Activated CD8-positive, alpha-beta memory T cell treated with anti-CD3 and anti-CD28 coated beads, Interleukin-2, amount 10 ng/mL, durations not matched to agents 7 days and 5 days (primary cell): Measurements from ENCODE around the gene DOCK8. TPM values are rescaled to one million over a fixed set of nuclear protein-coding genes. Genes with fewer than 3 reads are reported as not detected.

Source experiments
- ATAC-seq: fragments of 150-1000 bp; cut with Tn5 transposase; one replicate; pipeline ENCODE4 v1.10.0; 2021; ENCODE audit warnings: moderate library complexity
- CTCF ChIA-PET: fragments of 350-600 bp; sonication (Branson Sonifier 250); formaldehyde crosslinking; loops from one replicate; lab custom pipeline; 2021; ENCODE audit warnings: antibody characterized with exemption; lab: Charles Lee
- DNase-seq: peaks from one replicate; pipeline ENCODE4 v3.0.0-alpha.2; 2020
- H3K27ac Mint-ChIP-seq: one replicate; pipeline ENCODE4 v1.8.0; 2021; ENCODE audit warnings: mild to moderate bottlenecking, mixed read lengths
- H3K27me3 Mint-ChIP-seq: one replicate; pipeline ENCODE4 v1.8.0; 2021; ENCODE audit warnings: mixed read lengths
- H3K36me3 Mint-ChIP-seq: one replicate; pipeline ENCODE4 v1.8.0; 2021; ENCODE audit warnings: mild to moderate bottlenecking, mixed read lengths
- H3K4me1 Mint-ChIP-seq: one replicate; pipeline ENCODE4 v1.8.0; 2021; ENCODE audit warnings: mixed read lengths
- H3K4me3 Mint-ChIP-seq: one replicate; pipeline ENCODE4 v1.8.0; 2021; ENCODE audit warnings: mild to moderate bottlenecking, moderate library complexity, mixed read lengths
- H3K9me3 Mint-ChIP-seq: one replicate; pipeline ENCODE4 v1.8.0; 2022; ENCODE audit warnings: low read depth, mixed read lengths
- total RNA-seq, 2 experiments: library from RNA; stranded (reverse); gene quantifications; one replicate each; pipeline ENCODE4 v1.2.3, GENCODE V29; 2021

Gene DOCK8
- total RNA-seq, 2 experiments from 2014 or later, result 374 to 389 TPM

DNA sequence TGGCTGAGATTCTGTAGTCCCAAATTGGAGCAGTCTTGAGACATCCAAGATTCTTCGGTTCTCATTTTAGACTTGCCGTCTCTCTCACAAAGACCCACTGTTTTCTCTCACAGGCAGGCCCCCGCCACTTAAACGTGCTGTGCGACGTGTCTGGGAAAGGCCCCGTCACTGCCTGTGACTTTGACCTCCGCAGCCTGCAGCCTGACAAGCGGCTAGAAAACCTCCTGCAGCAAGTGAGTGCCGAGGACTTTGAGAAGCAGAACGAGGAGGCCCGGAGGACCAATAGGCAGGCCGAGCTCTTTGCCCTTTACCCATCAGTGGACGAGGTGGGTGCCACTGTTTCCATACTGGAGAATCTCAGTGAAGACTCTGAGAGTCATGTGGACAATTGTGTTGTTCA is 97.2 kb downstream of the DOCK8 start:
- no peak overlapping the region for H3K4me3 Mint-ChIP-seq

GRCh38 chr9:312596-313320 is 98.1 kb downstream of the DOCK8 start:
- Mint-ChIP-seq H3K27me3 (no peaks in the 10 kb centered on the region), H3K4me1 (no peaks in the 10 kb centered on the region), H3K27ac (peak overlapping the region; percentile 14), H3K4me3 (no peak overlapping the region), H3K36me3 (peaks cover 70% of the 10 kb centered on the region), H3K9me3 (no peaks in the 10 kb centered on the region)
- CTCF ChIA-PET, result no interaction called here
- DNase-seq, result no peak
- ATAC-seq, result no peak

More for the DNA sequence above, 97.2 kb downstream of the DOCK8 start:
- Mint-ChIP-seq H3K27ac (no peak overlapping the region), H3K9me3 (no peaks in the 10 kb centered on the region), H3K4me1 (no peaks in the 10 kb centered on the region), H3K27me3 (no peaks in the 10 kb centered on the region), H3K36me3 (peaks cover 68% of the 10 kb centered on the region)
- ATAC-seq (no peak), DNase-seq (no peak)
- CTCF ChIA-PET, result interaction anchor here (0.8 kb wide), 1 partner anchor 87 kb away, joined by 3 read pairs; no protein-coding TSS in a partner anchor

DNA sequence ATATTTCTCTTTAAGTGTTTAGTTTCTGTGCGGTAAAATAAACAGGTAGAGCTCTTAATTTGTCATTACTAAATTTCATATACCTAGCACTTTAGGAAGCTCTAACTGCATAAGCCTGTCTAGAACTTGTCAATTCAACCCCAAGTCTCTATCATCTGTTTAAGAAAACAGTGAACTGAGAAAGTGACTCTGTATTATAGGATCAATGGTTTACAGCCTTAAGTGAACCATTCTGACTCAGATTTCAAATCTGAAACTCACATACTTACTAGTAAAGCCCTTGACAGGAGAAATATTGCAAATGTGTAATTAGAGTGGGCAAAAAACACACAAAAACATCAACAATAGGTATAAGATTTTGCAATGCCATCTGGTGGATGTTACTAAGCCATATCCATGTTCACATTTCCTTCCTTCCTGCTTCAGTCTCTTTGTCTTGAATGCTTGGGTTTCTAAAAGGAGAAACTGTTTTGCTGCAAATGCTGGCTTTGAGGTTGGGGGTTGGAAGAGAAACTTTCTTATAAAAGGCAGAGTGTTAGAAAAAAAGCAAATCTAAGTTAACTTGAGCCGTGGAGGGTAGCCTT is 101.8 kb downstream of the DOCK8 start:
- Mint-ChIP-seq H3K36me3 (peaks cover 73% of the 10 kb centered on the region), H3K27ac (no peak overlapping the region), H3K4me1 (no peaks in the 10 kb centered on the region), H3K4me3 (no peak overlapping the region), H3K9me3 (no peaks in the 10 kb centered on the region), H3K27me3 (no peaks in the 10 kb centered on the region)
- DNase-seq (no peak), ATAC-seq (no peak)
- CTCF ChIA-PET, result interaction anchor here (1.7 kb wide), 1 partner anchor 20 kb away, joined by 4 read pairs; no protein-coding TSS in a partner anchor

DNA sequence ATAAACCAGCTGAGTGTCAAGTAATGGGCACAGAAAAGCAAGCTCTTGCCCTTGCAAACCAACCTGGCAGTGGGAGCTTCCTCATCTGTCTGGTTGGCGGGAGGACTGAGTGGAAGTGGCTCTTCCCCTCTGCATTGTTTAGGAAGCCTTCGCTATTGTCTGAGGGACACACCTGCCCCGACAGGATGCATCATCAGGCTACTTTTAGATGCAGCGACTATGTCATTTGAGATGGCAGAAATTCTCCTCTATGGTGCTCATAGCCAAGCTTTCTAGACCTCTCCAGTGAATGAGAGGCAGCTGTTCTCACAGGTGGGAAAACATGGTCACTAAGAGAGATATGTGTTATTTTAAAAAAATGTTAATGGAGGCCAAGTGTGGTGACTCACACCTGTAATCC is 104.0 kb downstream of the DOCK8 start:
- H3K27ac Mint-ChIP-seq, result no peak overlapping the region
- no peak for DNase-seq
- CTCF ChIA-PET, result no interaction called here
- peaks cover 56% of the 10 kb centered on the region for H3K36me3 Mint-ChIP-seq
- no peaks in the 10 kb centered on the region for H3K27me3 Mint-ChIP-seq
- H3K4me1 Mint-ChIP-seq, result no peaks in the 10 kb centered on the region
- ATAC-seq, result no peak
- H3K4me3 Mint-ChIP-seq, result no peak overlapping the region
- no peaks in the 10 kb centered on the region for H3K9me3 Mint-ChIP-seq

DNA sequence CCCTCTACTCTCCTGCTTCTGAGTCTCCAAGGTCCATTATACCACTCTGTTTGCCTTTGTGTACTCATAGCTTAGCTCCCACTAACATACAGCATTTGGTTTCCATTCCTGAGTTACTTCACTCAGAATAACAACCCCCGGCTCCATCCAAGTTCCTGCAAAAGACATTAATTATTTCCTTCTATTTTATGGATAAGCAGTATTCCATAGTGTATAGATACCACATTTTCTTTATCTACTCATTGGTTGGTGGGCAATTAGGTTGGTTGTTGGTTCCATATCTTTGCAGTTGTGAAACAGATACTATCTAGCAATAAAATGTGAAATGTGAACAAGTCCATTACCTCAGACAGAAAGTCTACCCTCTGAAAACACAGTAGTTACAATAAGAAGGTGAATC is 110.3 kb downstream of the DOCK8 start:
- Mint-ChIP-seq H3K36me3 (peaks cover 33% of the 10 kb centered on the region), H3K4me1 (no peaks in the 10 kb centered on the region), H3K4me3 (no peak overlapping the region), H3K27ac (no peak overlapping the region), H3K27me3 (no peaks in the 10 kb centered on the region), H3K9me3 (no peaks in the 10 kb centered on the region)
- ATAC-seq, result no peak
- CTCF ChIA-PET, result no interaction called here
- DNase-seq, result no peak

DNA sequence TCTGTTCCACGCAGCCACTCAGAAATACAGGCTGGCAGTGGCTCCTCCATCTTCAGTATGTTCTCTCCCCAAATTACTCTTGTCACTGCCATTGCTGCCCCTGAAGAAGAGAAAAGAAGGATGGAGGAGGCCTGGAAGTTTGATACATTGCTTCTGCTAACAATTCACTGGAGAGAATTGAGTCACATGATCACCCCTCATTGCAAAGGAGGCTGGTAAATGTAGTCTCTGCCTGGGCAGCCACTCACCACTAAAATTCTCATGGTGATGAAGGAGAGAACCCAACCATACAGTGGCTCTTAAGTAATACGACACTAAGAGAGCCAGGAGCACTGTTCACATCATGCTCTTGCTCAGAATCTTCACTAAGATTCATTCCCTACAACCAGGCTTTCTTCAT is 112.0 kb downstream of the DOCK8 start:
- CTCF ChIA-PET, result no interaction called here
- Mint-ChIP-seq H3K9me3 (no peaks in the 10 kb centered on the region), H3K4me1 (no peaks in the 10 kb centered on the region), H3K4me3 (no peak overlapping the region), H3K36me3 (peaks cover 49% of the 10 kb centered on the region), H3K27ac (no peak overlapping the region), H3K27me3 (no peaks in the 10 kb centered on the region)
- no peak for DNase-seq
- ATAC-seq, result no peak

DNA sequence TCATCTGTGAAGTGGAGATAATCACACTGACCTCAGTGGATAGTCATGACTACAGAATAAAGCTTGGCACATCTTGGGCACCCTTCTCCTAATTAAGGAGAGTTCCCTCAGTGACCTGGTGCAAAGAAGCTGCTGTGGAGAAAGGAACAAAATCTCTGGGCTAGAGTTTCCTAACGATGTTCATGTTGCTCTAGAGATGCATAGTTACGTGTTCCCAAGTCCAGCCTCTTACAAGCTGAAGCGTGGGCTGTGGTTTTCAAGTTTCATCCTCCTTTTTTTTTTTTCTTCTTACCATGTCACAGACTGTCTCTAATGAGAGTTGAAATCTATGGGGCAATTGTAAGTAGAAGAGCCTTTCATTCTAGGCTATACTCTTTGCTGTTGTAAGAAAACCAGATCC is 113.8 kb downstream of the DOCK8 start:
- DNase-seq (no peak), ATAC-seq (no peak)
- Mint-ChIP-seq H3K36me3 (peaks cover 56% of the 10 kb centered on the region), H3K27ac (no peak overlapping the region), H3K4me1 (peaks cover 2% of the 10 kb centered on the region), H3K9me3 (no peaks in the 10 kb centered on the region), H3K4me3 (no peak overlapping the region), H3K27me3 (no peaks in the 10 kb centered on the region)
- CTCF ChIA-PET, result no interaction called here

DNA sequence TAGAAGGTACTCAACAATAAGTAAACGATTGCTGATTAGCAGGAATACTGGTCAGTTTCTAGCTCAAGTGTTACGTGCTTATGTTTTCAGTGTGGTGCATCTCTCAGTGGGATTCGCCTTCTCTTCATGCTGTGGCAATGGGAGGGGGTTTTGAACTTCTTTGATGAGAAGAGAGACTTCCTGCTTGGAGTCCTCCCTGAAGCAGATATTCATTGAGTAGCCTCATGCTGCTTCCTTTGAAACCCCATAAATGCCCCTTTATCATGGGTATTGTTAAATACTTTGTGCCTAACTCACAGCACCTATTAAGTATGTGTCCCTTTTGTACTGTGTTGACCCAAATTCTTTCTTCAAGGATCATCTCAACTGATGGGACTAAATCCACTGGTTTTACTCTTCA is 116.5 kb downstream of the DOCK8 start:
- Mint-ChIP-seq H3K27ac (no peak overlapping the region), H3K36me3 (peaks cover 78% of the 10 kb centered on the region), H3K27me3 (no peaks in the 10 kb centered on the region), H3K4me3 (no peak overlapping the region), H3K4me1 (peaks cover 21% of the 10 kb centered on the region), H3K9me3 (no peaks in the 10 kb centered on the region)
- CTCF ChIA-PET, result no interaction called here
- no peak for ATAC-seq
- no peak for DNase-seq

GRCh38 chr9:335373-335772 is 120.7 kb downstream of the DOCK8 start:
- peak overlapping the region; percentile 64 for H3K27ac Mint-ChIP-seq
- DNase-seq (no peak), ATAC-seq (peak; percentile 47)
- H3K4me3 Mint-ChIP-seq, result no peak overlapping the region
- CTCF ChIA-PET, result no interaction called here
- H3K4me1 Mint-ChIP-seq, result peaks cover 21% of the 10 kb centered on the region
- peaks cover 76% of the 10 kb centered on the region for H3K36me3 Mint-ChIP-seq
- H3K9me3 Mint-ChIP-seq, result no peaks in the 10 kb centered on the region
- no peaks in the 10 kb centered on the region for H3K27me3 Mint-ChIP-seq

DNA sequence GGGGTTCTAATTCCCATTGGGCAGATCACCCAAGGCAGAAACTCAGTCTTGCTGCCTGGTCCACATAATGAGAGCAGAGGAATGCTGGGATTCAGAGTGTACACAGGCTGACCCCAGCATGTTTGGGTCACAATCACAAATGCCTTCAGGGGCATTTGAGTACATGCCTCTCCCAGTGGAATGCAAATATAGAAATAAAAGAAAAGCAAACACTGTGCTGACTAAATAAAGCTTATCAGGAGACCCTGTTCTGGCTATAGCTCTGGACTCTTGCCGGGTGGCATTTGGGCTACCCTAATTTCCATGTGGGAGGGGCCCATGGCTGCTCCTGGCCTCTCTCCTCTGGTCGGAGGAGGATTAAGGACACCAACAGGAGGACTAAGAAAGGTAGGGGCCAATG is 121.4 kb downstream of the DOCK8 start:
- no peak for DNase-seq
- CTCF ChIA-PET, result interaction anchor here (1.1 kb wide), 1 partner anchor 40 kb away, joined by 3 read pairs; no protein-coding TSS in a partner anchor
- Mint-ChIP-seq H3K4me1 (peaks cover 21% of the 10 kb centered on the region), H3K27me3 (no peaks in the 10 kb centered on the region), H3K27ac (peak overlapping the region; percentile 64), H3K4me3 (no peak overlapping the region), H3K36me3 (peaks cover 74% of the 10 kb centered on the region), H3K9me3 (no peaks in the 10 kb centered on the region)
- no peak for ATAC-seq

GRCh38 chr9:338602-339001 is 123.9 kb downstream of the DOCK8 start:
- Mint-ChIP-seq H3K27me3 (no peaks in the 10 kb centered on the region), H3K4me3 (no peak overlapping the region), H3K4me1 (peaks cover 19% of the 10 kb centered on the region), H3K27ac (no peak overlapping the region), H3K36me3 (peaks cover 77% of the 10 kb centered on the region), H3K9me3 (no peaks in the 10 kb centered on the region)
- CTCF ChIA-PET, result no interaction called here
- no peak for ATAC-seq
- no peak for DNase-seq

DNA sequence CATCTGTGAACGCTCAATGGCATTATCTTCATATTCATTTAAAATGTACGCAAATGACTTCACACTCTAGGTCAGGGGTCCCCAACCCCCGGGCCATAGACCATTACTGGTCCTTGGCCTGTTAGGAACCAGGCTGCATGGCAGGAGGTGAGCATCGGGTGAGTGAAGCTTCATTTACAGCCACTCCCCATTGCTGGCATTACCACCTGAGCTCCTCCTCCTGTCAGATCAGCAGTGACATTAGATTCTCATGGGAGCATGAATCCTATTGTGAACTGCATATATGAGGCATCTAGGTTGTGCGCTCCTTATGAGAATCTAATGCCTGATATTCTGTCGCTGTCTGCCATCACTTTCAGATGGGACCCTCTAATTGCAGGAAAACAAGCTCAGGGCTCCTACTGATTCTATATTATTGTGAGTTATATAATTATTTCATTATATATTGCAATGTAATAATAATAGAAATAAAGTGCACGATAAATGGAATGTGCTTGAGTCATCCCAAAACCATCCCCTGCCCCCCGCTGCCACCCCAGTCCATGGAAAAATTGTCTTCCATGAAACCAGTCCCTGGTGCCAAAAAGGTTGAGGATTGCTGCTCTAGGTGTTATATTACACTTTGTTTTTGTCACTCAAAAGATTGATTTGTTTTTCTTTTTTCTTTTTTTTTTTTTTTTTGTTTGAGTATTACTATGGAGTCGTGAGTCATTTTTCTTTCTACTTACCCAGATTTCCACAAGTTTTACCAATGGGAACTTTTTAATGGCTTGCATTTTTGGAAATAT is 127.2 kb downstream of the DOCK8 start:
- no peak overlapping the region for H3K27ac Mint-ChIP-seq
- no peak overlapping the region for H3K4me3 Mint-ChIP-seq
- CTCF ChIA-PET, result no interaction called here
- peaks cover 71% of the 10 kb centered on the region for H3K36me3 Mint-ChIP-seq
- ATAC-seq (no peak), DNase-seq (no peak)
- H3K4me1 Mint-ChIP-seq, result no peaks in the 10 kb centered on the region
- H3K27me3 Mint-ChIP-seq, result no peaks in the 10 kb centered on the region
- H3K9me3 Mint-ChIP-seq, result no peaks in the 10 kb centered on the region

- H3K4me1 Mint-ChIP-seq, result peaks cover 2% of the 10 kb centered on the region
Measured at GRCh38 chr9:343773-344172, 129.1 kb downstream of the DOCK8 start.

More at GRCh38 chr9:343773-344172, 129.1 kb downstream of the DOCK8 start:
- Mint-ChIP-seq H3K27me3 (no peaks in the 10 kb centered on the region), H3K9me3 (no peaks in the 10 kb centered on the region), H3K4me3 (no peak overlapping the region), H3K27ac (no peak overlapping the region), H3K36me3 (peaks cover 70% of the 10 kb centered on the region)
- ATAC-seq (no peak), DNase-seq (no peak)
- CTCF ChIA-PET, result no interaction called here
